Fibroblast of mammary gland (primary cell): Measurements from ENCODE around the gene MPV17L2.
A peak's percentile ranks its signal among the peaks of the same experiment; 100 is the strongest.

Experiments
- DNase-seq: peaks from one replicate; pipeline ENCODE4 v3.0.0-alpha.2; 2010; ENCODE audit warnings: low read depth
- H3K4me3 ChIP-seq: 2 replicates; pipeline ENCODE4 v1.5.1; 2011; ENCODE audit warnings: low read depth, mild to moderate bottlenecking, low read length, moderate library complexity; ENCODE audit not compliant: control insufficient read depth
- TF ChIP-seq, protein P1 (sequence below): conservative IDR thresholded peaks from 2 replicates; pipeline ENCODE4 v1.5.1; 2011; ENCODE audit warnings: low read depth, low read length, inconsistent platforms; ENCODE audit not compliant: control insufficient read depth, insufficient read depth

MPV17L2 gene

DNA sequence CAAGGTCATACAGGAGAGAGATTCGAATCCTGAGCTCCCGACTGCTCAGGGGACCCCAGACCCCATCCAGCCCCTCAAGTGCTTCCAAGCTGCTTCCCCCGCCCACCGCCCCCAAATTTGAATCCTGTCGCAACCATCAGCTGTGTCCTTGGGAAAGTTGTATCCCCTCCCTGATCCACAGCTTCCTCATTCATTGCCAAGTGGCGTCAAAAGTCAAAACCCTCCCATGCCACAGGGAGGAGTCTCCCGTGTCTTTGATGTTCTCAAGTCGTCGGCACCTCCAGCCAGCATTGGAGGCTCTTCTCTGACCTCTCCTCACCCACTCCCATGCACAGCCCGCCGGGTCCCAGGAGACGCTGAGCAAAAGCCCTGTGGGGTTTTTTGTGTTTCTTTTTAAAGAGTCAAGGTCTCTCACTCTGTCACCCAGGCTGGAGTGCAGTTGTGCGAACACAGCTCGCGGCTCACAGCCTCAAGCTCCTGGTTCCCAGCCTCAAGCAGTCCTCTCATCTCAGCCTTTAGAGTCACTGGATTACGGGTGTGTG, 22.2 kb upstream of the MPV17L2 start:
- TF ChIP-seq, protein P1, sequence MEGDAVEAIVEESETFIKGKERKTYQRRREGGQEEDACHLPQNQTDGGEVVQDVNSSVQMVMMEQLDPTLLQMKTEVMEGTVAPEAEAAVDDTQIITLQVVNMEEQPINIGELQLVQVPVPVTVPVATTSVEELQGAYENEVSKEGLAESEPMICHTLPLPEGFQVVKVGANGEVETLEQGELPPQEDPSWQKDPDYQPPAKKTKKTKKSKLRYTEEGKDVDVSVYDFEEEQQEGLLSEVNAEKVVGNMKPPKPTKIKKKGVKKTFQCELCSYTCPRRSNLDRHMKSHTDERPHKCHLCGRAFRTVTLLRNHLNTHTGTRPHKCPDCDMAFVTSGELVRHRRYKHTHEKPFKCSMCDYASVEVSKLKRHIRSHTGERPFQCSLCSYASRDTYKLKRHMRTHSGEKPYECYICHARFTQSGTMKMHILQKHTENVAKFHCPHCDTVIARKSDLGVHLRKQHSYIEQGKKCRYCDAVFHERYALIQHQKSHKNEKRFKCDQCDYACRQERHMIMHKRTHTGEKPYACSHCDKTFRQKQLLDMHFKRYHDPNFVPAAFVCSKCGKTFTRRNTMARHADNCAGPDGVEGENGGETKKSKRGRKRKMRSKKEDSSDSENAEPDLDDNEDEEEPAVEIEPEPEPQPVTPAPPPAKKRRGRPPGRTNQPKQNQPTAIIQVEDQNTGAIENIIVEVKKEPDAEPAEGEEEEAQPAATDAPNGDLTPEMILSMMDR = no peak
- DNase-seq = peak; percentile 26
- no peak overlapping the region for H3K4me3 ChIP-seq

DNA sequence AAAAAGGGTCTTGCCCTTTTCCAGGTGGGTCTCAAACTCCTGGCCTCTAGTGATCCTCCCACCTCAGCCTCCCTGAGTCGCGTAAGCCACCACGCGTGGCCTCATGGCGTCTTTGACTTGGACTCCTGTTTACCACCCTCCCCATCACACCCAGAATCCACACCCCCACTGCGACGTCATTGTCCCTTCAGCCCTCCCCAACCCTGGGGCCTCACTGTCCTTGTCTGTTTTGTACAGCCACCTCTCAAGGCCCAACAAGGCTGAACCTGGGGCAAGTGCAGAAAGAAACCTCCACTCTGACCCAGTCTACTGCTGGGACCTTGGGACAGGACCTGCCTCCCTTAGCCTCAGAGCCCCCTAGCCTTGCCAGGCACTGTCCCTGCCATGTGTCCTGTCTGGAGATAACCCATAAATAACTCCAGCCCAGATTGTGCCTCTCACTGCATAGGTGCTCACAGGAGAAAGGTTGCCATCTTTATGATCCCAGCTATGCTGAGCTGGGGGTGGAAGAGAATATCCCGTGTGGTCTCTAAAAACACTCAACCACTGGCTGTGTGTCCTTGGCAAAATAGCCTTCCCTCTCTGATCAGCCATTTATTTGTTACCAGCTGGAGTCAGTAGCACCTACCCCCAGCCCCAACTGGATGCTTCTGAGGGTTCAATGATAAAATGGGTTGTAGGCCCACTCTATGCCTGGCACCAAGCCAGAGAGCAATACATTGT, 21.3 kb upstream of the MPV17L2 start:
- TF ChIP-seq, protein P1 = no peak
- no peak overlapping the region for H3K4me3 ChIP-seq
- DNase-seq = no peak

DNA sequence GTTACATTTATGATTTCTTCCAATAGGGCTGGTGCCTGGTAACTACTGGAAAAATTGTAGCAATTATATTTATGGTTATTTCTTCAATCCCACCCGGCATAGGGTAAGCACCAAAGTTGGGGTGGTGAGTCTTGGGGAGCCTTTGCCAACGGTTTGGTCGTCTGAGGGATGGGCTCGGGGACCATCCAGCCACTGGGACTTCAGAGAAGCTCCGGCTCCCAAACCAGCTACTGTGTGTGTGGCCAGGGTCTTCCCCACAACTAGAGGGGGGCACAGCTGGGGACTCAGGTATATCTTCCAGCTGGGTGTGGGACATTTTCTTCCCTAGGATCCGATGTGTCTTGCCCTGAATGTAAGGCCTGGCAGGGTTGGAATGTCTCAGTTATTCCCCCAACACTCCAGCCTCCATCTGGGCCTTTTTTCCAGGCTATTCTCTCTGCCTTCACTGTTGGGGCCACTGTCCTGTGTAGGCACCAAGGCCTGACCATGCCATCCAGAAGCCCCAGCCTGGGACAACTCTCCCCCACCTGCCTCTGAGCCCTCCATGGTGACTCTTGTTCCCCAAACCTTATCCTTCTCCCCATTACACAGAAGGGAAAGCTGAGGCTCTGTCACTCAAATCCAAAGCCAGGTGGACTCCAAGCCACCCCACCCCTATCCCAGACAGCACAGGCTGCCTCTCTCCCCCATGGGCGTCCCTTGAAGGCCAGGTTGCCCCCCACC, 20.5 kb upstream of the MPV17L2 start:
- TF ChIP-seq, protein P1 = no peak
- no peak for DNase-seq
- no peak overlapping the region for H3K4me3 ChIP-seq

DNA sequence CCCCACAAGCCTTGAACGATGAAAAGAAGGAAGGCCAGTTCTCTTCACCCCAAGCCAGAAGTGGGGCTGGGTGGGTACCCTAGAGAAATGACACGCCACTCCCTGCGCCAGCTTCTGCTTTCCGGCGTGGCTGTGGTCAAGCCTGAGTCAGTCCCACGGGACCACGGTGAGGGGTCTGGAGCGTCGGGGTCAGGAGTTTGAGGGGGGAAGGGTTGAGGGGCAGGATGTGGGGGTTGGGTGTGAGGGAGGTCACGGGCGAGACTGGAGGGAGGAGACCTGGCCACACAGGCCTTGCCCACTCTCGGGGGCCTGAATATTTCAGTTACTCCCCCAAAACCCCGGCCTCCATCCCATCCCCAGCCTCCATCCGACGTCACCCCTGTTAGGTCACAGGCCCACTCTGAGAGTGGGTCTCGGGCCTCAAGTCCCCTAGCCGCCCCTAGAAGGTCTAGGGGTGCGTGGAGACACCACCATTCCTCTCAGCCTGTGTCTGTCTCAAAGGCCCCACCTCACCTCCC, 19.9 kb upstream of the MPV17L2 start:
- TF ChIP-seq, protein P1 = no peak
- peak; percentile 71 for DNase-seq
- H3K4me3 ChIP-seq = peak overlapping the region; percentile 56

DNA sequence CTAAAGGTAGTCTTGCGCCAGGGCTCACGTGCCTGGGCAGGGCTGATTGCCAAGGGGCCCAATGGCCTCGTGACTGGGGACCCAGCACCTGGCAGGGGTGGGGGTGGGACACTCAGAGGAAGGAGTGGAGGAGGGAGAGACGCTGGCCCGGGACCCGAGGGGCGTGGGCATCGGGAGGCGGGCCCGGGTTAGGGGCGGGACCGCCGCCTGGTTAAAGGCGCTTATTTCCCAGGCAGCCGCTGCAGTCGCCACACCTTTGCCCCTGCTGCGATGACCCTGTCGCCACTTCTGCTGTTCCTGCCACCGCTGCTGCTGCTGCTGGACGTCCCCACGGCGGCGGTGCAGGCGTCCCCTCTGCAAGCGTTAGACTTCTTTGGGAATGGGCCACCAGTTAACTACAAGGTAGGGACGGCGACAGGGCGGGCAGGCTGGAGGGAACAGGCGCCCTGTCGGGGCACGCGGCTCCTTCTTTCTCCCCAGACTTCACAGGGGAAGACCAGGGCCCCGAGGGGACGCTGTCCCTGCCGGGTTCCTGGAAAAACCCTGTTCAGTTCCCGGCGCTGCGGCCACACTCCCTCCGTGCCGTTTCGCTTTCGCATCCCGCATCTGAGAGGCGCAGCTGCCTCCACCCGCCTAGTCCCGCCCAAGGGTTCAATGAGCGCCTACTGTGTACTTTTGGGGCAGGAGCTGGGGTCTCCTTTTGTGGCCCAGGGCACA, 19.3 kb upstream of the MPV17L2 start, which contains the start of gene IFI30:
TSS of gene IFI30 (plus strand) at position 242 of the 717 bp plus-strand sequence. CDS start at position 271, 29 bp downstream.
- DNase-seq = peak; percentile 25
- TF ChIP-seq, protein P1 = no peak
- H3K4me3 ChIP-seq = peak within 1 kb of the TSS; percentile 56

DNA sequence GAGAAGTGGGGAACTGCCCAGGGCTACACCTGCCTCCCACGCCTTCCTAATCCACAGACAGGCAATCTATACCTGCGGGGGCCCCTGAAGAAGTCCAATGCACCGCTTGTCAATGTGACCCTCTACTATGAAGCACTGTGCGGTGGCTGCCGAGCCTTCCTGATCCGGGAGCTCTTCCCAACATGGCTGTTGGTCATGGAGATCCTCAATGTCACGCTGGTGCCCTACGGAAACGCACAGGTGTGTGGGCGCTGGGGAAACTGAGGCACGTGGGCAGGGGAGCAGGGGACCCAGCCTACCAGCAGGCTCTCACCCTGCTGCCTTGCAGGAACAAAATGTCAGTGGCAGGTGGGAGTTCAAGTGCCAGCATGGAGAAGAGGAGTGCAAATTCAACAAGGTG, 18.0 kb upstream of the MPV17L2 start:
- no peak for DNase-seq
- no peak overlapping the region for H3K4me3 ChIP-seq
- TF ChIP-seq, protein P1 = no peak
